Peyer's patch (tissue), 4 donors: ENCODE data around the gene RNF13. TPM values are rescaled to one million over a fixed set of nuclear protein-coding genes. Genes with fewer than 3 reads are reported as not detected.

Source experiments
- DNase-seq, 3 donors: peaks; one replicate each; pipeline ENCODE4 v3.0.0-alpha.2; 2017 to 2019
- H3K27ac ChIP-seq, 4 donors: fragments of 200-600 bp; sonication (generic); one replicate each; pipeline ENCODE4 v1.5.1; 2016 to 2019
- H3K27me3 ChIP-seq, 2 donors: fragments of 200-600 bp; sonication (generic); one replicate each; pipeline ENCODE4 v1.5.1; 2019
- H3K36me3 ChIP-seq, 3 donors: fragments of 200-600 bp; sonication (generic); one replicate each; pipeline ENCODE4 v1.5.1; 2016 to 2019
- H3K4me1 ChIP-seq, 4 donors: fragments of 200-600 bp; sonication (generic); one replicate each; pipeline ENCODE4 v1.5.1; 2016 to 2019
- H3K4me3 ChIP-seq, 4 donors: fragments of 200-600 bp; sonication (generic); 1 replicate in 3 of 4; 2 replicates in 1 of 4; pipeline ENCODE4 v1.5.1; 2016 to 2019; ENCODE audit warnings: mild to moderate bottlenecking in 1 of 4
- H3K9me3 ChIP-seq, 4 donors: fragments of 200-600 bp; sonication (generic); one replicate each; pipeline ENCODE4 v1.5.1; 2016 to 2019; ENCODE audit warnings: mild to moderate bottlenecking in 1 of 4
- POLR2A ChIP-seq, 2 donors: fragments of 450-650 bp; IDR thresholded peaks; one replicate each; pipeline ENCODE4 v1.5.1; 2017; ENCODE audit warnings: antibody characterized with exemption in 2 of 2, mild to moderate bottlenecking in 2 of 2, moderate library complexity in 2 of 2
- total RNA-seq, 4 donors: library from RNA; depleted of rRNA; stranded (reverse); fragments of >200 nt; gene quantifications; one replicate each; pipeline ENCODE4 v1.1.0, GENCODE V29; 2016
- TF ChIP-seq, protein P1 (sequence below), 6 experiments: fragments of 450-650 bp in 4 of 6; fragments of 200-600 bp in 2 of 6; sonication (generic) in 1 of 6; IDR thresholded peaks; one replicate each; pipeline ENCODE4 v1.5.1; 2017 to 2019; ENCODE audit warnings: antibody characterized with exemption in 6 of 6, mild to moderate bottlenecking in 3 of 6, moderate library complexity in 1 of 6

Gene RNF13
- total RNA-seq, 4 donors from 2014 or later: 35.0 to 74.3 (median 58.1) TPM

DNA sequence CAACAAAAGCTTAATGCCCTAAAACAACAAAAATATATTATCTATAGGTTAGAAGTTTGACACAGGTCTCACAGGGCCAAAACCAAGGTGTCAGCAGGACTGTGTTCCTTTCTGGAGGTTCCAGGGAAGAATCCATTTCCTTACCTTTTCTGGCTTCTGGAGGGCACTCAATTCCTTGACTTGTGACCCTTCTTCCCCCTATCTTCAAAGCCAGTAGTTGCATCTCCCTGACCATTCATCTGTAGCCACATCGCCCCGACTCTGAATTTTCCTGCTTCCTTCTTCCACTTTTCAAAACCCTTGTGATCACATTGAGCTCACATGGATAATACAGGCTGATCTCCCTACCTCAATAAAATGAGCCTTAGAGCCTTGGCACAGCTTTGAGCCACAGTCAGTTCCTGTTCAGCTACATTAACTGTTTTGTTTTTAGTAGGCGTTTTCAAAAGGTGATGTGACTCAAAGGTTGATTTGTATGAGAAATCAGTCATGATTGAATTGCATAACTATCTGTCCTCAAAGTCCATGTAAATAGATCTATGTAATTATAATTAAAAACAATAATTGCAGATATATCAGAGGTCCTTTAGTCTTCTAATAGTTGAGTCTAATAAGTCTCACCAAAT is 145.3 kb downstream of the RNF13 start:
- peaks cover 0 to 8% (median 0%) of the 10 kb centered on the region in 4 donors for H3K4me1 ChIP-seq
- no peaks in the 10 kb centered on the region for H3K27me3 ChIP-seq
- no peak for TF ChIP-seq POLR2A (IDR thresholded peaks at IDR 0.05)
- TF ChIP-seq, protein P1, sequence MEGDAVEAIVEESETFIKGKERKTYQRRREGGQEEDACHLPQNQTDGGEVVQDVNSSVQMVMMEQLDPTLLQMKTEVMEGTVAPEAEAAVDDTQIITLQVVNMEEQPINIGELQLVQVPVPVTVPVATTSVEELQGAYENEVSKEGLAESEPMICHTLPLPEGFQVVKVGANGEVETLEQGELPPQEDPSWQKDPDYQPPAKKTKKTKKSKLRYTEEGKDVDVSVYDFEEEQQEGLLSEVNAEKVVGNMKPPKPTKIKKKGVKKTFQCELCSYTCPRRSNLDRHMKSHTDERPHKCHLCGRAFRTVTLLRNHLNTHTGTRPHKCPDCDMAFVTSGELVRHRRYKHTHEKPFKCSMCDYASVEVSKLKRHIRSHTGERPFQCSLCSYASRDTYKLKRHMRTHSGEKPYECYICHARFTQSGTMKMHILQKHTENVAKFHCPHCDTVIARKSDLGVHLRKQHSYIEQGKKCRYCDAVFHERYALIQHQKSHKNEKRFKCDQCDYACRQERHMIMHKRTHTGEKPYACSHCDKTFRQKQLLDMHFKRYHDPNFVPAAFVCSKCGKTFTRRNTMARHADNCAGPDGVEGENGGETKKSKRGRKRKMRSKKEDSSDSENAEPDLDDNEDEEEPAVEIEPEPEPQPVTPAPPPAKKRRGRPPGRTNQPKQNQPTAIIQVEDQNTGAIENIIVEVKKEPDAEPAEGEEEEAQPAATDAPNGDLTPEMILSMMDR (IDR thresholded peaks at IDR 0.05): peak in 3 of 6 experiments; percentile 19 to 31 (median 22)
- H3K4me3 ChIP-seq: no peak overlapping the region
- no peaks in the 10 kb centered on the region for H3K36me3 ChIP-seq
- peak in 1 of 3 donors; percentile 56 for DNase-seq
- peak overlapping the region in 2 of 4 donors; percentile 43 to 72 for H3K27ac ChIP-seq
- no peaks in the 10 kb centered on the region for H3K9me3 ChIP-seq

DNA sequence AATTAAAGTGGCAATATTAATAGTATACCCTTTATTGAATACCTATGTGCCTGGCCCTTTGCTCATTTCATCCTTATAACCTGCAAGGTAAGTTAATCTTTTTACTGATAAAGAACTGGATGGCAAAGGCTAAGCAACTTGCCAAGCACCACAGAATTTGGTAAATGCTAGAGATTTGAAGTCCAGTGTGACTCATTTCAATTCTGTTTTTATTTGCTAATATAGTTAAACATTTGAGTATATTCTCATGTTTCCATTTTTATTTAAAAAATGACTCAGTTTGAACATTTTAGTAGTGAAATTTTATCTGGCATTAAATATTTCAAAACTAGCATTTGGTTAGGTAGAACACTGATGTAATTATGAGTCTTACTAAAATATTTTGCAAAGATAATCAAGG is 146.4 kb downstream of the RNF13 start:
- no peaks in the 10 kb centered on the region for H3K27me3 ChIP-seq
- H3K27ac ChIP-seq: no peak overlapping the region
- TF ChIP-seq POLR2A (IDR thresholded peaks at IDR 0.05): no peak
- TF ChIP-seq, protein P1 (IDR thresholded peaks at IDR 0.05): no peak
- H3K4me3 ChIP-seq: no peak overlapping the region
- H3K4me1 ChIP-seq: peaks cover 0 to 10% (median 0%) of the 10 kb centered on the region in 4 donors
- no peaks in the 10 kb centered on the region for H3K36me3 ChIP-seq
- no peak for DNase-seq
- no peaks in the 10 kb centered on the region for H3K9me3 ChIP-seq

DNA sequence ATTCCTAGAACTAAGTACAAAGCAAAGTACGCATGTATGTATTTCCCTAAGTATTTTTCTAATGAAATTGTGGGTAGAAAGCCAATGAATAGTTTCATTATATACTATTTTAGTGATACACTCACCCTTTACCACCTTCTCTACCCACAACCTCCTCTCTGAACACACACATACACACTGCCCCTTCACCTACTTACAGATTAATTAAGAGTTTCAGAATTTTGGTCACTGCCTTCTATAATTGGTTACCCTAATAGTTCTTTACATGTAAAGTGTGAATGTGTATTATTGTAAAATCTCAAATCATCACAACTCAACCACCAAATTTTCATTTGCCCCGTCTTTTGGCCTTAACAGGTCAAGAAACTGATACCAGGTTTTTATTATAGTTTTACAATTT is 150.5 kb downstream of the RNF13 start:
- TF ChIP-seq, protein P1 (IDR thresholded peaks at IDR 0.05): no peak
- TF ChIP-seq POLR2A (IDR thresholded peaks at IDR 0.05): no peak
- peaks cover 0 to 12% (median 0%) of the 10 kb centered on the region in 4 donors for H3K4me1 ChIP-seq
- no peak for DNase-seq
- H3K27me3 ChIP-seq: no peaks in the 10 kb centered on the region
- H3K4me3 ChIP-seq: no peak overlapping the region
- H3K9me3 ChIP-seq: no peaks in the 10 kb centered on the region
- H3K27ac ChIP-seq: no peak overlapping the region
- H3K36me3 ChIP-seq: no peaks in the 10 kb centered on the region

DNA sequence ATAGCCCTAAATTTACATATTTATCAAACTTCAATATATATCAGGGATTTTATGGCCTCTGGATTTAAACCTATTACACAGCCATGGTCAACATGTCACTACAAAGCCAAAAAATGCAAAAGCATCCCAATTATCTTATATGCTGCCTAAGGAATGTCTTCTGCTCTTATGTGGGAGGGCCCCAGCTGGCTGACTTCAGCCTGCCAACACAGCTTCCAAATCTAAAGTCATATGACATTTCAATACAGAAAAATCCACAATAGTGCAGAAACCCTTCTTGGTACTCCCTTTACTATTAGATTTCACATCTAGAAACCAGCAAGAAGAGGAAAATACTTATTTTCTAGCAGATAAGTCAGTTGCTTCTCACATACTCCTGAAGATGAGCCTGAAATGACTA is 151.3 kb downstream of the RNF13 start:
- Histone ChIP-seq H3K4me1 (peaks cover 0 to 20% (median 0%) of the 10 kb centered on the region in 4 donors), H3K9me3 (no peaks in the 10 kb centered on the region), H3K27me3 (no peaks in the 10 kb centered on the region), H3K36me3 (no peaks in the 10 kb centered on the region), H3K27ac (no peak overlapping the region), H3K4me3 (no peak overlapping the region)
- TF ChIP-seq, protein P1 (IDR thresholded peaks at IDR 0.05): no peak
- no peak for TF ChIP-seq POLR2A (IDR thresholded peaks at IDR 0.05)
- no peak for DNase-seq

DNA sequence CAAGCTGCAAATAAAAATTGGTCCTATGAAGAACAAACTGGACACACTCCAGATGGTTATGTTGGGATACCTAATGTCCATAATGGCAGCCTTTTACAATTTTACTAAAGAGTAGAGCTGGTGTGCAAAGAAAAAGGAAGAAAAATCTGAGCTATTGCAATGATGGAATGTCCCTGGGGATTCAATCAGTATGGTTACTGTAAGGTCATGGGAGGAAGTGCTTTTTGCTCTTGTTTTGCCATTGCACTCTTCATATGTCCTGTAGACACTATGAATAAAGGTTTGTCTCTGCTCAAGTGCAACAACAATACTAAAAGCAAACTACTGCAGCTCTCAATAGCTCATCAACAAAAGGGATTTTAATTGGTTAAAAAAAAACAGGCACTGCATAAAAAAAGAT is 152.3 kb downstream of the RNF13 start:
- Histone ChIP-seq H3K27me3 (no peaks in the 10 kb centered on the region), H3K4me1 (peaks cover 0 to 23% (median under 1%) of the 10 kb centered on the region in 4 donors), H3K9me3 (no peaks in the 10 kb centered on the region), H3K36me3 (no peaks in the 10 kb centered on the region), H3K4me3 (no peak overlapping the region), H3K27ac (no peak overlapping the region)
- TF ChIP-seq, protein P1 (IDR thresholded peaks at IDR 0.05): no peak
- TF ChIP-seq POLR2A (IDR thresholded peaks at IDR 0.05): no peak
- DNase-seq: no peak
